Esophagus squamous epithelium (tissue), 5 donors: ENCODE results near the gene UNC5C. TPM values are rescaled to one million over a fixed set of nuclear protein-coding genes. Genes with fewer than 3 reads are reported as not detected.

ENCODE experiments used
- DNase-seq: peaks from one replicate; lab custom pipeline; 2025; lab: John Stamatoyannopoulos, UW
- H3K27ac ChIP-seq, 4 donors: fragments of 200-600 bp; sonication (generic); one replicate each; pipeline ENCODE4 v1.5.1; 2016 to 2019; ENCODE audit warnings: mild to moderate bottlenecking in 1 of 4
- H3K27me3 ChIP-seq, 4 donors: fragments of 200-600 bp; sonication (generic); 1 replicate in 3 of 4; 2 replicates in 1 of 4; pipeline versions ENCODE4 v1.5.1 to v1.6.0; 2017 to 2021; ENCODE audit warnings: antibody characterized with exemption in 1 of 4
- H3K36me3 ChIP-seq, 3 donors: fragments of 200-600 bp; sonication (generic); one replicate each; pipeline ENCODE4 v1.5.1; 2016 to 2019
- H3K4me1 ChIP-seq, 3 donors: fragments of 200-600 bp; sonication (generic); one replicate each; pipeline ENCODE4 v1.5.1; 2017 to 2019
- H3K4me3 ChIP-seq, 4 donors: fragments of 200-600 bp; sonication (generic); 1 replicate in 3 of 4; 2 replicates in 1 of 4; pipeline ENCODE4 v1.5.1; 2016 to 2019; ENCODE audit warnings: mild to moderate bottlenecking in 2 of 4, moderate library complexity in 1 of 4
- H3K9me3 ChIP-seq, 3 donors: fragments of 200-600 bp; sonication (generic); one replicate each; pipeline ENCODE4 v1.5.1; 2016 to 2019
- POLR2A ChIP-seq, 4 donors: fragments of 450-650 bp; IDR thresholded peaks; one replicate each; pipeline ENCODE4 v1.6.1; 2017; ENCODE audit warnings: antibody characterized with exemption in 4 of 4, mild to moderate bottlenecking in 4 of 4, moderate library complexity in 3 of 4
- WGBS, 2 donors: methylation state at CpG; one replicate each; pipeline ENCODE4 v1.1.5; 2018; 5-methylcytosine and 5-hydroxymethylcytosine counted together
- intact Hi-C: fragments of 100-400 bp; cut with DNase I; formaldehyde crosslinking; loops from one replicate; pipeline ENCODE4 v1.15.0; 2022
- total RNA-seq, 4 donors: library from RNA; depleted of rRNA; stranded (reverse); fragments of >200 nt; gene quantifications; one replicate each; pipeline ENCODE4 v1.1.0, GENCODE V29; 2016
- TF ChIP-seq, protein P1 (sequence below), 6 experiments: fragments of 450-650 bp in 4 of 6; fragments of 200-600 bp in 2 of 6; sonication (generic) in 2 of 6; IDR thresholded peaks; one replicate each; pipeline ENCODE4 v1.5.1; 2016 to 2019; ENCODE audit warnings: antibody characterized with exemption in 6 of 6, mild to moderate bottlenecking in 4 of 6, moderate library complexity in 4 of 6
- donor health status: DM: yes; HTN: yes; CAD: no.

The UNC5C gene
- total RNA-seq, 4 donors from 2014 or later = 0.11 to 0.95 (median 0.36) TPM

GRCh38 chr4:95417531-95417930, 131.2 kb downstream of the UNC5C start:
- Histone ChIP-seq H3K4me1 (peaks cover 0 to 3% (median 0%) of the 10 kb centered on the region in 3 donors), H3K36me3 (no peaks in the 10 kb centered on the region), H3K27ac (no peak overlapping the region), H3K27me3 (no peaks in the 10 kb centered on the region), H3K9me3 (no peaks in the 10 kb centered on the region), H3K4me3 (no peak overlapping the region)
- DNase-seq = no peak
- no peak for TF ChIP-seq POLR2A (IDR thresholded peaks at IDR 0.05)
- TF ChIP-seq, protein P1, sequence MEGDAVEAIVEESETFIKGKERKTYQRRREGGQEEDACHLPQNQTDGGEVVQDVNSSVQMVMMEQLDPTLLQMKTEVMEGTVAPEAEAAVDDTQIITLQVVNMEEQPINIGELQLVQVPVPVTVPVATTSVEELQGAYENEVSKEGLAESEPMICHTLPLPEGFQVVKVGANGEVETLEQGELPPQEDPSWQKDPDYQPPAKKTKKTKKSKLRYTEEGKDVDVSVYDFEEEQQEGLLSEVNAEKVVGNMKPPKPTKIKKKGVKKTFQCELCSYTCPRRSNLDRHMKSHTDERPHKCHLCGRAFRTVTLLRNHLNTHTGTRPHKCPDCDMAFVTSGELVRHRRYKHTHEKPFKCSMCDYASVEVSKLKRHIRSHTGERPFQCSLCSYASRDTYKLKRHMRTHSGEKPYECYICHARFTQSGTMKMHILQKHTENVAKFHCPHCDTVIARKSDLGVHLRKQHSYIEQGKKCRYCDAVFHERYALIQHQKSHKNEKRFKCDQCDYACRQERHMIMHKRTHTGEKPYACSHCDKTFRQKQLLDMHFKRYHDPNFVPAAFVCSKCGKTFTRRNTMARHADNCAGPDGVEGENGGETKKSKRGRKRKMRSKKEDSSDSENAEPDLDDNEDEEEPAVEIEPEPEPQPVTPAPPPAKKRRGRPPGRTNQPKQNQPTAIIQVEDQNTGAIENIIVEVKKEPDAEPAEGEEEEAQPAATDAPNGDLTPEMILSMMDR (IDR thresholded peaks at IDR 0.05) = no peak
- intact Hi-C loops = no loop called here
- WGBS, 2 donors = 31 to 57% methylated on average over 3 of the region's 3 CpGs

DNA sequence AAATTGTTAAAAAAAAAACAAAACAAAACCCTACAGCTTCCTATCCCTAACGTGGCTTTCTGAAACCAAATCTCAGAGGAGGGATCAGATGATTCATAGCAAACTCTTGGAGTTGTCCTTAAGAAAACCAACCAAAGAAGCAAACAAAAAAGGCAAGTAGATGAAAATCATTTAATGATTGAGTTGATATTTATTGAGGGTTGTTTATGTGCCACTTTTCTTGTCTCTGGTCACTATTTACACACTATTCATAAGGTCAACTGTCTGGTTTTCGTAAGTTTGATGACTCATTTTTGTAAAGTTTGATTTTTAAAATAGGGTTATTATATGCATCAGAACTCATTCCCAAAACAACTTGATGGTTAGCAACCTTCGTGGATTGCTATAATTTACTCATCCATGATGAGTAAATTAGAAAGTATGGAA, 133.4 kb downstream of the UNC5C start:
- no peak overlapping the region for H3K27ac ChIP-seq
- no peaks in the 10 kb centered on the region for H3K9me3 ChIP-seq
- TF ChIP-seq, protein P1 (IDR thresholded peaks at IDR 0.05) = no peak
- no peak for TF ChIP-seq POLR2A (IDR thresholded peaks at IDR 0.05)
- intact Hi-C loops = no loop called here
- H3K4me1 ChIP-seq = peaks cover 0 to 3% (median 0%) of the 10 kb centered on the region in 3 donors
- no peaks in the 10 kb centered on the region for H3K27me3 ChIP-seq
- 22 to 30% methylated on average over 3 of the region's 3 CpGs for WGBS, 2 donors
- no peak for DNase-seq
- H3K36me3 ChIP-seq = no peaks in the 10 kb centered on the region
- H3K4me3 ChIP-seq = no peak overlapping the region

DNA sequence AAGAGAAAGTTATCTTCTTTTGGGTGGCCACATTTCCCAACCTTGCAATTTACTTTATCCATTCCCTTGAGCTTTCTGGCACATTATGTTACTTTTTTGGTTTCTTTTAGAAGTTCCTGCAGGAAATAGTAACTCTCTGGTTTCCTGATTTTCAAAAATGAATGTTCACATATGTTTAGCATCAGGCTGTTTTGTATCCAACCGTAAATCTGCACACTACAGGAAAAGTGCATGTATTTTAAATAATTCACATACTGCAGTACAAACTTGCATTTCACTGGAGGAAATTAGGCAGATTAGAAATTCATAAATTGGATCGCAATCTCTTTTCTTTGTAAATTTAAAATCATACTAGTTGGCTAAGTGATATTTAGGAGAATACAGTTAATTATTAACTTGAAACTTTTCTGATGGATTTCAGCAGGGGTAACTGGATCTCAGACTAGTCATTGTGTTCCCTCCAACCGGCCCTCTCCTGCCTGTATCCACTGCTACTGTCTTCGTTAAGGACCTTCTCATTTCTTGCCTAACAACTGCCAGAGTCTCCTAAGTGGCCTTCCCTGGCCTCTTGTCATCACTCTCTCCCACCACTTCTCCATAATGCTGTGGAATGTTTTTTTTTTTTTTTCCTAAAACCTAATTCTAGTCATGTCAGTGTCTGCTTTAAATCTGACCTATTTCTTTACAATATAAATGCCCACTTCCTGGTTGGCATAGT, 137.2 kb downstream of the UNC5C start:
- intact Hi-C loops = no loop called here
- no peak overlapping the region for H3K27ac ChIP-seq
- peaks cover 0 to 2% (median 0%) of the 10 kb centered on the region in 3 donors for H3K4me1 ChIP-seq
- no peaks in the 10 kb centered on the region for H3K36me3 ChIP-seq
- H3K27me3 ChIP-seq = no peaks in the 10 kb centered on the region
- DNase-seq = no peak
- 54 to 67% methylated on average over 4 of the region's 4 CpGs for WGBS, 2 donors
- H3K4me3 ChIP-seq = no peak overlapping the region
- TF ChIP-seq, protein P1 (IDR thresholded peaks at IDR 0.05) = no peak
- TF ChIP-seq POLR2A (IDR thresholded peaks at IDR 0.05) = no peak
- H3K9me3 ChIP-seq = no peaks in the 10 kb centered on the region

DNA sequence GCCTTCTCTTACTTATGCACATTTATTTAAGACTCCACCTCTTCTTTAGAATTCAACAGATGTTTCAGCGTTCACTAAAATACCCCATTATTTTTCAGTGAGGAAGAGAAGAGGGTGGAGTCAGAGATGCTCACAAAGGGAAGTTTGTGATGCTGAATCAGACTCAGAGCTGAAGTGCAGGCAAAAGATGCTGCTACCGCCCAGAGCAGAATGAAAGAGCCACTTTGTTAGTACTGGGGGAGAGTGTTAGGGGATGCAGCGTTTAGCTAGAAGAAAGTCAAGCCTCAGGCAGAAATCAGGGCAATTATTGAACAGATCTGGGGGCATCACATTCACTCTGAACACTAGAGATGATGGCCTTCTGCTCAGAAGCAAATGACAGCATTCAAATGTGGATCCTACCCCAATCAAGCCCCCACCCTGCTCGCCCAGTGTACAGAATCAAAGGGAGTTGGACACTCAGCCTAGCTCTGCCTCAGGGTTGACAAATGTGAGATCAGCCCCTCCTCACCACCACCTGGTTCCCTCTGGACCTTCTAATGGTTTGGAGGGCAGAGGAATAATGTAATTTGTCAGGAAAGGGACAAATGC, 138.3 kb downstream of the UNC5C start:
- Histone ChIP-seq H3K27me3 (no peaks in the 10 kb centered on the region), H3K36me3 (no peaks in the 10 kb centered on the region), H3K4me1 (no peaks in the 10 kb centered on the region), H3K27ac (no peak overlapping the region), H3K9me3 (no peaks in the 10 kb centered on the region), H3K4me3 (no peak overlapping the region)
- WGBS, 2 donors = 51 to 53% methylated on average over 4 of the region's 4 CpGs
- intact Hi-C loops = no loop called here
- TF ChIP-seq, protein P1 (IDR thresholded peaks at IDR 0.05) = no peak
- no peak for TF ChIP-seq POLR2A (IDR thresholded peaks at IDR 0.05)
- no peak for DNase-seq

GRCh38 chr4:95409750-95410149, 139.0 kb downstream of the UNC5C start:
- intact Hi-C loops = no loop called here
- no peaks in the 10 kb centered on the region for H3K27me3 ChIP-seq
- DNase-seq = no peak
- H3K4me1 ChIP-seq = no peaks in the 10 kb centered on the region
- no peak for TF ChIP-seq POLR2A (IDR thresholded peaks at IDR 0.05)
- TF ChIP-seq, protein P1 (IDR thresholded peaks at IDR 0.05) = no peak
- no peaks in the 10 kb centered on the region for H3K9me3 ChIP-seq
- no peak overlapping the region for H3K4me3 ChIP-seq
- WGBS, 2 donors = 64 to 72% methylated on average over 2 of the region's 2 CpGs
- H3K36me3 ChIP-seq = no peaks in the 10 kb centered on the region
- H3K27ac ChIP-seq = no peak overlapping the region
